ENCODE results near the gene ATXN1. TPM values are rescaled to one million over a fixed set of nuclear protein-coding genes. Genes with fewer than 3 reads are reported as not detected.

The ATXN1 gene
- total and polyA plus RNA-seq, 2 of the 13 experiments (the other 11 are each of a cell fraction or from before 2014, with no cell fraction given) = 20.7 to 39.5 TPM

- TF ChIP-seq, protein P1, sequence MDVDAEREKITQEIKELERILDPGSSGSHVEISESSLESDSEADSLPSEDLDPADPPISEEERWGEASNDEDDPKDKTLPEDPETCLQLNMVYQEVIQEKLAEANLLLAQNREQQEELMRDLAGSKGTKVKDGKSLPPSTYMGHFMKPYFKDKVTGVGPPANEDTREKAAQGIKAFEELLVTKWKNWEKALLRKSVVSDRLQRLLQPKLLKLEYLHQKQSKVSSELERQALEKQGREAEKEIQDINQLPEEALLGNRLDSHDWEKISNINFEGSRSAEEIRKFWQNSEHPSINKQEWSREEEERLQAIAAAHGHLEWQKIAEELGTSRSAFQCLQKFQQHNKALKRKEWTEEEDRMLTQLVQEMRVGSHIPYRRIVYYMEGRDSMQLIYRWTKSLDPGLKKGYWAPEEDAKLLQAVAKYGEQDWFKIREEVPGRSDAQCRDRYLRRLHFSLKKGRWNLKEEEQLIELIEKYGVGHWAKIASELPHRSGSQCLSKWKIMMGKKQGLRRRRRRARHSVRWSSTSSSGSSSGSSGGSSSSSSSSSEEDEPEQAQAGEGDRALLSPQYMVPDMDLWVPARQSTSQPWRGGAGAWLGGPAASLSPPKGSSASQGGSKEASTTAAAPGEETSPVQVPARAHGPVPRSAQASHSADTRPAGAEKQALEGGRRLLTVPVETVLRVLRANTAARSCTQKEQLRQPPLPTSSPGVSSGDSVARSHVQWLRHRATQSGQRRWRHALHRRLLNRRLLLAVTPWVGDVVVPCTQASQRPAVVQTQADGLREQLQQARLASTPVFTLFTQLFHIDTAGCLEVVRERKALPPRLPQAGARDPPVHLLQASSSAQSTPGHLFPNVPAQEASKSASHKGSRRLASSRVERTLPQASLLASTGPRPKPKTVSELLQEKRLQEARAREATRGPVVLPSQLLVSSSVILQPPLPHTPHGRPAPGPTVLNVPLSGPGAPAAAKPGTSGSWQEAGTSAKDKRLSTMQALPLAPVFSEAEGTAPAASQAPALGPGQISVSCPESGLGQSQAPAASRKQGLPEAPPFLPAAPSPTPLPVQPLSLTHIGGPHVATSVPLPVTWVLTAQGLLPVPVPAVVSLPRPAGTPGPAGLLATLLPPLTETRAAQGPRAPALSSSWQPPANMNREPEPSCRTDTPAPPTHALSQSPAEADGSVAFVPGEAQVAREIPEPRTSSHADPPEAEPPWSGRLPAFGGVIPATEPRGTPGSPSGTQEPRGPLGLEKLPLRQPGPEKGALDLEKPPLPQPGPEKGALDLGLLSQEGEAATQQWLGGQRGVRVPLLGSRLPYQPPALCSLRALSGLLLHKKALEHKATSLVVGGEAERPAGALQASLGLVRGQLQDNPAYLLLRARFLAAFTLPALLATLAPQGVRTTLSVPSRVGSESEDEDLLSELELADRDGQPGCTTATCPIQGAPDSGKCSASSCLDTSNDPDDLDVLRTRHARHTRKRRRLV (CRISPR knock-in tag; IDR thresholded peaks at IDR 0.05) = no peak
- TF ChIP-seq TBX2 (CRISPR knock-in tag; IDR thresholded peaks at IDR 0.05; ENCODE audit: borderline replicate concordance) (peak; percentile 79), NFIC (IDR thresholded peaks at IDR 0.05; ENCODE audit: low read length) (no peak), AGO2 (optimal IDR thresholded peaks at IDR 0.05; ENCODE audit: low read depth, low read length) (no peak), ATRX (CRISPR knock-in tag; IDR thresholded peaks at IDR 0.05; ENCODE audit: borderline replicate concordance) (no peak), HNRNPLL (IDR thresholded peaks at IDR 0.05; ENCODE audit: low read depth, low read length, poor library complexity, severe bottlenecking) (no peak), PCBP1 (IDR thresholded peaks at IDR 0.05; ENCODE audit: borderline replicate concordance, low read depth, low read length) (no peak), ZNF747 (CRISPR knock-in tag; IDR thresholded peaks at IDR 0.05; ENCODE audit: borderline replicate concordance) (no peak)
- TF ChIP-seq, protein P2, sequence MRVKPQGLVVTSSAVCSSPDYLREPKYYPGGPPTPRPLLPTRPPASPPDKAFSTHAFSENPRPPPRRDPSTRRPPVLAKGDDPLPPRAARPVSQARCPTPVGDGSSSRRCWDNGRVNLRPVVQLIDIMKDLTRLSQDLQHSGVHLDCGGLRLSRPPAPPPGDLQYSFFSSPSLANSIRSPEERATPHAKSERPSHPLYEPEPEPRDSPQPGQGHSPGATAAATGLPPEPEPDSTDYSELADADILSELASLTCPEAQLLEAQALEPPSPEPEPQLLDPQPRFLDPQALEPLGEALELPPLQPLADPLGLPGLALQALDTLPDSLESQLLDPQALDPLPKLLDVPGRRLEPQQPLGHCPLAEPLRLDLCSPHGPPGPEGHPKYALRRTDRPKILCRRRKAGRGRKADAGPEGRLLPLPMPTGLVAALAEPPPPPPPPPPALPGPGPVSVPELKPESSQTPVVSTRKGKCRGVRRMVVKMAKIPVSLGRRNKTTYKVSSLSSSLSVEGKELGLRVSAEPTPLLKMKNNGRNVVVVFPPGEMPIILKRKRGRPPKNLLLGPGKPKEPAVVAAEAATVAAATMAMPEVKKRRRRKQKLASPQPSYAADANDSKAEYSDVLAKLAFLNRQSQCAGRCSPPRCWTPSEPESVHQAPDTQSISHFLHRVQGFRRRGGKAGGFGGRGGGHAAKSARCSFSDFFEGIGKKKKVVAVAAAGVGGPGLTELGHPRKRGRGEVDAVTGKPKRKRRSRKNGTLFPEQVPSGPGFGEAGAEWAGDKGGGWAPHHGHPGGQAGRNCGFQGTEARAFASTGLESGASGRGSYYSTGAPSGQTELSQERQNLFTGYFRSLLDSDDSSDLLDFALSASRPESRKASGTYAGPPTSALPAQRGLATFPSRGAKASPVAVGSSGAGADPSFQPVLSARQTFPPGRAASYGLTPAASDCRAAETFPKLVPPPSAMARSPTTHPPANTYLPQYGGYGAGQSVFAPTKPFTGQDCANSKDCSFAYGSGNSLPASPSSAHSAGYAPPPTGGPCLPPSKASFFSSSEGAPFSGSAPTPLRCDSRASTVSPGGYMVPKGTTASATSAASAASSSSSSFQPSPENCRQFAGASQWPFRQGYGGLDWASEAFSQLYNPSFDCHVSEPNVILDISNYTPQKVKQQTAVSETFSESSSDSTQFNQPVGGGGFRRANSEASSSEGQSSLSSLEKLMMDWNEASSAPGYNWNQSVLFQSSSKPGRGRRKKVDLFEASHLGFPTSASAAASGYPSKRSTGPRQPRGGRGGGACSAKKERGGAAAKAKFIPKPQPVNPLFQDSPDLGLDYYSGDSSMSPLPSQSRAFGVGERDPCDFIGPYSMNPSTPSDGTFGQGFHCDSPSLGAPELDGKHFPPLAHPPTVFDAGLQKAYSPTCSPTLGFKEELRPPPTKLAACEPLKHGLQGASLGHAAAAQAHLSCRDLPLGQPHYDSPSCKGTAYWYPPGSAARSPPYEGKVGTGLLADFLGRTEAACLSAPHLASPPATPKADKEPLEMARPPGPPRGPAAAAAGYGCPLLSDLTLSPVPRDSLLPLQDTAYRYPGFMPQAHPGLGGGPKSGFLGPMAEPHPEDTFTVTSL (CRISPR knock-in tag; IDR thresholded peaks at IDR 0.05; ENCODE audit: borderline replicate concordance) = no peak
- TF ChIP-seq, protein P3, sequence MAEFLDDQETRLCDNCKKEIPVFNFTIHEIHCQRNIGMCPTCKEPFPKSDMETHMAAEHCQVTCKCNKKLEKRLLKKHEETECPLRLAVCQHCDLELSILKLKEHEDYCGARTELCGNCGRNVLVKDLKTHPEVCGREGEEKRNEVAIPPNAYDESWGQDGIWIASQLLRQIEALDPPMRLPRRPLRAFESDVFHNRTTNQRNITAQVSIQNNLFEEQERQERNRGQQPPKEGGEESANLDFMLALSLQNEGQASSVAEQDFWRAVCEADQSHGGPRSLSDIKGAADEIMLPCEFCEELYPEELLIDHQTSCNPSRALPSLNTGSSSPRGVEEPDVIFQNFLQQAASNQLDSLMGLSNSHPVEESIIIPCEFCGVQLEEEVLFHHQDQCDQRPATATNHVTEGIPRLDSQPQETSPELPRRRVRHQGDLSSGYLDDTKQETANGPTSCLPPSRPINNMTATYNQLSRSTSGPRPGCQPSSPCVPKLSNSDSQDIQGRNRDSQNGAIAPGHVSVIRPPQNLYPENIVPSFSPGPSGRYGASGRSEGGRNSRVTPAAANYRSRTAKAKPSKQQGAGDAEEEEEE (CRISPR knock-in tag; IDR thresholded peaks at IDR 0.05; ENCODE audit: borderline replicate concordance) = no peak
- TF ChIP-seq, protein P4, sequence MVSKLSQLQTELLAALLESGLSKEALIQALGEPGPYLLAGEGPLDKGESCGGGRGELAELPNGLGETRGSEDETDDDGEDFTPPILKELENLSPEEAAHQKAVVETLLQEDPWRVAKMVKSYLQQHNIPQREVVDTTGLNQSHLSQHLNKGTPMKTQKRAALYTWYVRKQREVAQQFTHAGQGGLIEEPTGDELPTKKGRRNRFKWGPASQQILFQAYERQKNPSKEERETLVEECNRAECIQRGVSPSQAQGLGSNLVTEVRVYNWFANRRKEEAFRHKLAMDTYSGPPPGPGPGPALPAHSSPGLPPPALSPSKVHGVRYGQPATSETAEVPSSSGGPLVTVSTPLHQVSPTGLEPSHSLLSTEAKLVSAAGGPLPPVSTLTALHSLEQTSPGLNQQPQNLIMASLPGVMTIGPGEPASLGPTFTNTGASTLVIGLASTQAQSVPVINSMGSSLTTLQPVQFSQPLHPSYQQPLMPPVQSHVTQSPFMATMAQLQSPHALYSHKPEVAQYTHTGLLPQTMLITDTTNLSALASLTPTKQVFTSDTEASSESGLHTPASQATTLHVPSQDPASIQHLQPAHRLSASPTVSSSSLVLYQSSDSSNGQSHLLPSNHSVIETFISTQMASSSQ (IDR thresholded peaks at IDR 0.05; ENCODE audit: low read depth) = no peak
- TF ChIP-seq, protein P4 (CRISPR knock-in tag; IDR thresholded peaks at IDR 0.05; ENCODE audit: borderline replicate concordance) = no peak
Measured at GRCh38 chr6:16735014-16735413, 26.2 kb downstream of the ATXN1 start (continued).
